Gastrocnemius medialis (tissue), 4 donors: ENCODE data around the gene ALPP.

Experiments
- CTCF ChIP-seq, 5 experiments: fragments of 450-650 bp in 3 of 5; fragments of 200-600 bp in 2 of 5; sonication (generic) in 2 of 5; IDR thresholded peaks in 4 of 5; conservative IDR thresholded peaks in 1 of 5; 1 replicate in 4 of 5; 2 replicates in 1 of 5; pipeline ENCODE4 v1.5.1; 2016 to 2019; ENCODE audit warnings: antibody characterized with exemption in 5 of 5, mild to moderate bottlenecking in 3 of 5, moderate library complexity in 3 of 5
- POLR2A ChIP-seq, 2 donors: fragments of 450-650 bp; IDR thresholded peaks; one replicate each; pipeline ENCODE4 v1.6.1; 2017; ENCODE audit warnings: antibody characterized with exemption in 2 of 2, mild to moderate bottlenecking in 2 of 2, moderate library complexity in 2 of 2

- no peak for TF ChIP-seq CTCF (IDR thresholded peaks at IDR 0.05 in 4 of 5, conservative IDR thresholded peaks at IDR 0.05 in 1 of 5)
- TF ChIP-seq POLR2A (IDR thresholded peaks at IDR 0.05): no peak
Measured at GRCh38 chr2:232348936-232349335, 29.6 kb upstream of the ALPP start.
